ENCODE data around the gene SCNN1G. TPM values are rescaled to one million over a fixed set of nuclear protein-coding genes. Genes with fewer than 3 reads are reported as not detected.

The SCNN1G gene
- total and polyA plus RNA-seq, 2 of the 4 experiments (the other 2 are of a cell fraction): not detected

DNA sequence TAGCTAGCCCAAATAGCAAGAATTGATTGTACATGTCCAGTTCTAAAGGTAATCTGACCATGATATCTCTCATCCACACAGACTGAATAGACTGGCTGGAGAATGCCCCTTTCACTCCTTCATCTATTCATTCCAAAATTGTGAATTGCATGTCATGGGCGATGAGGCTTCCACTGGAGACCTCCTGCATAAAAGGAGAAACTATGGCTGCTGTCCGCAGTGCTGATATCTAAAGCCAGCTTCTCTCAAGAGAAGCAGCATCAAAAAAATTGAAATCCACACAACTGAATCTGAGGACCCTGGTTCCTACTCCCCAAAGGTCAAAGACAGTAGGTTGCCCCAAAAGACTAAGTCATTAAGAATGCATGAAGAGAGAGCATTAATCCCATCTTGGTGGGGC is 7.9 kb upstream of the SCNN1G start:
- DNase-seq (peak; percentile 5), ATAC-seq (ENCODE audit: low read depth) (no peak)
- Histone ChIP-seq H2BK20ac (ENCODE audit: low read depth, low read length) (no peak overlapping the region), H3K56ac (ENCODE audit: extremely low read depth, insufficient read depth, low read length) (no peak overlapping the region), H4K20me1 (ENCODE audit: insufficient read depth, low read length) (no peaks in the 10 kb centered on the region), H3K27me3 (ENCODE audit: control insufficient read depth, insufficient read depth, low read length) (no peaks in the 10 kb centered on the region), H3K14ac (replicated peaks; ENCODE audit: low read depth, low read length) (no peak overlapping the region), H3K23ac (ENCODE audit: low read depth, low read length) (no peak overlapping the region), H3K36me3 (ENCODE audit: control insufficient read depth, insufficient read depth, low read length) (no peaks in the 10 kb centered on the region), H3K9me3 (ENCODE audit: control insufficient read depth, insufficient read depth, low read length) (no peaks in the 10 kb centered on the region), H3K18ac (ENCODE audit: low read depth, low read length) (no peak overlapping the region), H4K5ac (ENCODE audit: low read depth, low read length) (no peak overlapping the region), H2BK5ac (ENCODE audit: low read depth, low read length, poor library complexity, severe bottlenecking) (no peak overlapping the region), H3K9me1 (ENCODE audit: insufficient read depth, low read length) (no peaks in the 10 kb centered on the region), H2AK9ac (replicated peaks; ENCODE audit: low read depth, low read length, poor library complexity) (no peak overlapping the region), H3K4ac (ENCODE audit: low read depth, low read length) (no peak overlapping the region), H2AK5ac (ENCODE audit: low read depth, low read length) (no peak overlapping the region), H3K4me2 (ENCODE audit: low read depth, low read length) (no peak overlapping the region), H3K4me1 (ENCODE audit: control insufficient read depth, insufficient read depth, low read length) (no peaks in the 10 kb centered on the region), H3K79me1 (ENCODE audit: low read depth in 1 of 2, low read length in 2 of 2) (no peaks in the 10 kb centered on the region), H3K9ac (ENCODE audit: low read depth, low read length) (no peak overlapping the region), H3K27ac (ENCODE audit: insufficient read depth, low read length) (no peak overlapping the region), H4K91ac (ENCODE audit: insufficient read depth, low read depth, low read length) (no peak overlapping the region), H2AFZ (replicated peaks; ENCODE audit: low read length, poor library complexity) (no peak overlapping the region), H2BK15ac (ENCODE audit: low read depth, low read length) (no peak overlapping the region), H4K8ac (ENCODE audit: low read depth in 2 of 2, low read length in 2 of 2) (no peak overlapping the region), H2BK120ac (ENCODE audit: low read depth, low read length) (no peak overlapping the region), H3K4me3 (ENCODE audit: insufficient read depth, low read depth, low read length) (no peak overlapping the region)
- dilution Hi-C loops (cut with HindIII; ENCODE audit: low sequenced_read_pairs, unreplicated experiment) (no loop called here), in situ Hi-C loops (cut with MboI; ENCODE audit: low sequenced_read_pairs) (no loop called here), intact Hi-C loops (cut with micrococcal nuclease) (no loop called here)
- CTCF ChIA-PET: no interaction called here
- POLR2A ChIA-PET (ENCODE audit: unreplicated experiment): no interaction called here
- no peak for TF ChIP-seq CEBPB (IDR thresholded peaks at IDR 0.05; ENCODE audit: low read depth, low read length)
- TF ChIP-seq POLR2A (IDR thresholded peaks at IDR 0.05; ENCODE audit: low read depth, low read length): no peak
- TF ChIP-seq NFE2L2 (IDR thresholded peaks at IDR 0.05; ENCODE audit: low read depth, low read length): no peak
- no peak for TF ChIP-seq MAZ (IDR thresholded peaks at IDR 0.05; ENCODE audit: borderline replicate concordance, low read depth, low read length)
- TF ChIP-seq, protein P1, sequence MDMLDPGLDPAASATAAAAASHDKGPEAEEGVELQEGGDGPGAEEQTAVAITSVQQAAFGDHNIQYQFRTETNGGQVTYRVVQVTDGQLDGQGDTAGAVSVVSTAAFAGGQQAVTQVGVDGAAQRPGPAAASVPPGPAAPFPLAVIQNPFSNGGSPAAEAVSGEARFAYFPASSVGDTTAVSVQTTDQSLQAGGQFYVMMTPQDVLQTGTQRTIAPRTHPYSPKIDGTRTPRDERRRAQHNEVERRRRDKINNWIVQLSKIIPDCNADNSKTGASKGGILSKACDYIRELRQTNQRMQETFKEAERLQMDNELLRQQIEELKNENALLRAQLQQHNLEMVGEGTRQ (IDR thresholded peaks at IDR 0.05; ENCODE audit: low read depth, low read length): no peak
- no peak for TF ChIP-seq CHD1 (IDR thresholded peaks at IDR 0.05; ENCODE audit: low read depth, low read length)
- no peak for TF ChIP-seq RCOR1 (IDR thresholded peaks at IDR 0.05; ENCODE audit: insufficient replicate concordance, low read length)
- no peak for TF ChIP-seq RAD21 (IDR thresholded peaks at IDR 0.05; ENCODE audit: low read length)
- no TSS peak for BruUV-seq (replicated peaks)
- WGBS, 2 experiments (ENCODE audit: extremely low coverage in 2 of 2, insufficient read length in 1 of 2): no CpG with 5 or more reads among the region's 2 CpGs

Measured in IMR-90 (cell line).